SKM-1 treated with dmso at 0.1 percent for 144 hours (cell line): ENCODE results near the gene KCNQ1OT1.

Experiments
- DNase-seq: peaks from one replicate; lab custom pipeline; 2025; ENCODE audit not compliant: unreplicated experiment; lab: John Stamatoyannopoulos, UW

Gene KCNQ1OT1

GRCh38 chr11:2561696-2562581 is 137.9 kb downstream of the KCNQ1OT1 start:
- DNase-seq = no peak

GRCh38 chr11:2559527-2560311 is 140.1 kb downstream of the KCNQ1OT1 start:
- DNase-seq = no peak

GRCh38 chr11:2558861-2559526 is 140.8 kb downstream of the KCNQ1OT1 start:
- no peak for DNase-seq

GRCh38 chr11:2558397-2558796 is 141.4 kb downstream of the KCNQ1OT1 start:
- no peak for DNase-seq
